ENCODE measurements around the gene CDH16. TPM values are rescaled to one million over a fixed set of nuclear protein-coding genes. Genes with fewer than 3 reads are reported as not detected.
A peak's percentile ranks its signal among the peaks of the same experiment; 100 is the strongest.

Gene CDH16
- total RNA-seq, 1 donor from 2014 or later: not detected

DNA sequence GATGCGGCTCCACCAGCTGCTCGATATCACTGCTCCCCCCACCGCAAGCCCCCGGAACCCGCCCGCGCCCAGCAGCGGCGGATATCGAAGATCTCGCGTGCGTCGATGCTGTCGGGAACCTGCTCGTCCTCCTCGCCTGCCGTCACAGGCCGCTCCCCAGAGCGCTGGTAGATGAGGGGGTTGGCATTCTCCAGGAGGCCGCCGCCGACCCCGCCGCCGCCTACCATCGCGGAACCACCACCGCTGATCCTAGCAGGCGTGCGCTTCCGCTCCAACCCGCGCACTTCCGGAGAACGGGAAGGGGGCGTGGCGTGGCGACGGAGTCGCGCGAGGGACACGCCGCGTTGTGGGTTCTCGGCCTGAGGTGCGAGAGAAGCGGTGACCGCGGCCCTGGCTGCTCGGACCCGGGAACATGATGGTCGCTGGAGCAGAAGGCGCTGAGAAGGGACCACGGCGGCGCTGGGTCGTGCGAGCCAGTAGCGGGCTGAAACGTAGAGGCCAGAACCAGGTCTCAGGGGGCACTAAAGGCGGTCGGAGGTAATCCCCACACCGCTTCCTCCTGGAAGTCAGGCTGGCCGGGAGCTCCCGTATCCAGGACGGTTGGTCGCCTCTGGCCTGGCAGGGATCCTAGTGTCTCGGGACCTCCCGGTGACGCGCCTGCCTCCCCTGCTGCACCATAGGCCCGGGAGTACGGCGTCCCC, 15.6 kb upstream of the CDH16 start, which contains the start of gene CIAO2B:
Gene CIAO2B (minus strand): TSS at position 265 of the 701 bp plus-strand sequence. CDS start 38 bp downstream, at position 227.
- Histone ChIP-seq H3K4me1 (peaks cover 79% of the 10 kb centered on the region), H3K9me3 (replicated peaks) (no peaks in the 10 kb centered on the region), H3K4me3 (peak within 1 kb of the TSS; percentile 97), H3K36me3 (peaks cover 22% of the 10 kb centered on the region), H3K27ac (replicated peaks) (peak within 1 kb of the TSS; percentile 97), H3K27me3 (ENCODE audit: low read depth) (no peaks in the 10 kb centered on the region)
- no peak for TF ChIP-seq CTCF (IDR thresholded peaks at IDR 0.05; ENCODE audit: borderline replicate concordance)
- DNase-seq: peak; percentile 91
- intact Hi-C loops (cut with micrococcal nuclease): no loop called here

GRCh38 chr16:66933776-66934137, 15.1 kb upstream of the CDH16 start:
- DNase-seq: no peak
- Histone ChIP-seq H3K9me3 (replicated peaks) (no peaks in the 10 kb centered on the region), H3K4me3 (peak overlapping the region; percentile 97), H3K27me3 (ENCODE audit: low read depth) (no peaks in the 10 kb centered on the region), H3K4me1 (peaks cover 82% of the 10 kb centered on the region), H3K27ac (replicated peaks) (peak overlapping the region; percentile 97), H3K36me3 (peaks cover 16% of the 10 kb centered on the region)
- no peak for TF ChIP-seq CTCF (IDR thresholded peaks at IDR 0.05; ENCODE audit: borderline replicate concordance)
- intact Hi-C loops (cut with micrococcal nuclease): no loop called here

DNA sequence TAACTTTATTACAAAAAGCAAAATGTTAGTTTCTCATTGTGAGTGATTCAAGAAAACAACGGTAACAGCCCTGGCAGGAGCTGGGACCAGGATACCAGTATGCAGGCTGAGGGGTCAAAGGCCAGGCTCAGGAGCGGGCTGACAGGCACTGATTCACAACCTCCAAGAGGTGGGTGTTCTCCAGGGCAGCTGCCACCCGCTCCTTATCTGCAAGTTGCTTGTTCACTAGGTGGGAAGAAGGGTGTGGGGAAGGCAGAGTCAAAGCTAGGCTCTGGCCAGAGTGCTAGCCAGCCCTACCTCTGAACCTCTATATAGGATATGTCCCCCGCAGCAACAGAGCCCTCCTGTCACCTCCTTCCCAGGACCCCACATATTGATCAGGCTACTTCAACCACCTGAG, 13.4 kb upstream of the CDH16 start:
- Histone ChIP-seq H3K9me3 (replicated peaks) (no peaks in the 10 kb centered on the region), H3K4me3 (no peak overlapping the region), H3K36me3 (peaks cover 4% of the 10 kb centered on the region), H3K27ac (replicated peaks) (no peak overlapping the region), H3K27me3 (ENCODE audit: low read depth) (no peaks in the 10 kb centered on the region), H3K4me1 (peaks cover 81% of the 10 kb centered on the region)
- intact Hi-C loops (cut with micrococcal nuclease): no loop called here
- DNase-seq: no peak
- no peak for TF ChIP-seq CTCF (IDR thresholded peaks at IDR 0.05; ENCODE audit: borderline replicate concordance)

DNA sequence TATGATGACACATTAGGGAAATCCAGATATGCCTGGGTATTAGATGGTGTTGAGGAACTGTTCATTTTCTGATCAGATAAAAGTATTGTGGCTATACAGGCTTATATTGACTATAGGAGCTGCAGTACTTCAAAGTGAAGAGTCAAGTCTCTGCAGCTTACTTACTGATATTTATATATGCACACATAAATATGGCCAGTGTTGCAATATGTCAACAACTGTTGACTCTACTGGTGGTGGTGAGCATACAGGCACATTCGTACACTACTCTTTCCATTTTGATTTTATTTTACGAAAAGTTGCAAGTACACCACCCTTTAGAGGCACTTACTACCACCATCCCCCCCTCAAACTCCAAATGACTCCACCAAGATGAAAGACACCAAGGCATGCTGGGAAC, 13.0 kb upstream of the CDH16 start:
- Histone ChIP-seq H3K27ac (replicated peaks) (no peak overlapping the region), H3K9me3 (replicated peaks) (no peaks in the 10 kb centered on the region), H3K4me1 (peaks cover 81% of the 10 kb centered on the region), H3K27me3 (ENCODE audit: low read depth) (no peaks in the 10 kb centered on the region), H3K36me3 (peaks cover 4% of the 10 kb centered on the region), H3K4me3 (no peak overlapping the region)
- DNase-seq: no peak
- TF ChIP-seq CTCF (IDR thresholded peaks at IDR 0.05; ENCODE audit: borderline replicate concordance): no peak
- intact Hi-C loops (cut with micrococcal nuclease): no loop called here

- TF ChIP-seq CTCF (IDR thresholded peaks at IDR 0.05; ENCODE audit: borderline replicate concordance): no peak
- no peaks in the 10 kb centered on the region for H3K9me3 ChIP-seq (replicated peaks)
- intact Hi-C loops (cut with micrococcal nuclease): no loop called here
- peak overlapping the region; percentile 48 for H3K27ac ChIP-seq (replicated peaks)
- peaks cover 81% of the 10 kb centered on the region for H3K4me1 ChIP-seq
- H3K27me3 ChIP-seq (ENCODE audit: low read depth): peaks cover 3% of the 10 kb centered on the region
- no peak for DNase-seq
- peaks cover 4% of the 10 kb centered on the region for H3K36me3 ChIP-seq
- no peak overlapping the region for H3K4me3 ChIP-seq
These were observed 11.5 kb upstream of the CDH16 start for GRCh38 chr16:66930189-66930588.
